OCI-LY7 (cell line): ENCODE data around the gene MARCKS.

Experiments used
- CTCF ChIP-seq: fragments of 200-600 bp; sonication (generic); conservative IDR thresholded peaks from 2 replicates; pipeline ENCODE4 v1.5.1; 2014; ENCODE audit warnings: mild to moderate bottlenecking, antibody characterized with exemption, low read length, moderate library complexity, mixed read lengths
- EZH2phosphoT487 ChIP-seq: fragments of 200-600 bp; sonication (generic); IDR thresholded peaks from 2 replicates; pipeline ENCODE4 v1.6.1; 2018; ENCODE audit warnings: low read depth, borderline replicate concordance, mild to moderate bottlenecking, mixed run types, antibody characterized with exemption, low read length, moderate library complexity, mixed read lengths

- no peak for TF ChIP-seq EZH2phosphoT487
- TF ChIP-seq CTCF, result 0 out of 2 replicates have a peak, but pooled peaks have one; percentile 22
Measured at GRCh38 chr6:113907102-113907815, 50.1 kb downstream of the MARCKS start.
